GM23338 (cell line): Measurements from ENCODE around the gene PRR33. TPM values are rescaled to one million over a fixed set of nuclear protein-coding genes. Genes with fewer than 3 reads are reported as not detected.

Experiments
- ATAC-seq: fragments of 200-7000 bp; cut with Tn5 transposase; 3 replicates; pipeline ENCODE4 v1.9.1; 2020
- DNase-seq: peaks from one replicate; pipeline ENCODE4 v3.0.0-alpha.2; 2015; ENCODE audit warnings: low spot score
- H2AFZ ChIP-seq: fragments of 200-600 bp; sonication (generic); 2 replicates; pipeline ENCODE4 v1.8.0; 2016; ENCODE audit warnings: antibody characterized with exemption, mild to moderate bottlenecking, moderate library complexity
- H3F3A ChIP-seq: fragments of 200-600 bp; sonication (generic); replicated peaks from 2 replicates; pipeline ENCODE4 v1.8.0; 2017; ENCODE audit warnings: antibody characterized with exemption, mixed run types, low read depth
- H3K27ac ChIP-seq: fragments of 200-600 bp; sonication (generic); 2 replicates; pipeline ENCODE4 v1.6.1; 2016; ENCODE audit warnings: low read depth
- H3K27me3 ChIP-seq: fragments of 200-600 bp; sonication (generic); 2 replicates; pipeline ENCODE4 v1.8.0; 2016; ENCODE audit warnings: mild to moderate bottlenecking, mixed run types, moderate library complexity; ENCODE audit not compliant: insufficient read depth
- H3K36me3 ChIP-seq: fragments of 200-600 bp; sonication (generic); 2 replicates; pipeline ENCODE4 v1.8.0; 2016; ENCODE audit warnings: mild to moderate bottlenecking; ENCODE audit not compliant: insufficient read depth
- H3K4me1 ChIP-seq: fragments of 200-600 bp; sonication (generic); 2 replicates; pipeline ENCODE4 v1.8.0; 2016; ENCODE audit warnings: mild to moderate bottlenecking, moderate library complexity; ENCODE audit not compliant: insufficient read depth
- H3K4me2 ChIP-seq: fragments of 200-600 bp; sonication (generic); 2 replicates; pipeline ENCODE4 v1.7.1; 2017; ENCODE audit warnings: mixed run types
- H3K4me3 ChIP-seq: fragments of 200-600 bp; sonication (generic); 2 replicates; pipeline ENCODE4 v1.6.1; 2016; ENCODE audit warnings: mixed run types
- H3K79me2 ChIP-seq: fragments of 200-600 bp; sonication (generic); replicated peaks from 2 replicates; pipeline ENCODE4 v1.8.0; 2017; ENCODE audit warnings: mild to moderate bottlenecking; ENCODE audit not compliant: insufficient read depth
- H3K9me2 ChIP-seq: fragments of 200-600 bp; sonication (generic); 2 replicates; pipeline ENCODE4 v1.8.0; 2017; ENCODE audit not compliant: insufficient read depth
- H4K20me1 ChIP-seq: fragments of 200-600 bp; sonication (generic); replicated peaks from 2 replicates; pipeline ENCODE4 v1.8.0; 2017; ENCODE audit warnings: mild to moderate bottlenecking; ENCODE audit not compliant: insufficient read depth
- H3K27ac Mint-ChIP-seq: 2 replicates; pipeline ENCODE4 v1.8.0; 2020; ENCODE audit warnings: inconsistent platforms, mild to moderate bottlenecking, moderate library complexity, mixed read lengths
- H3K27me3 Mint-ChIP-seq: 3 replicates; pipeline ENCODE4 v1.8.0; 2022; ENCODE audit warnings: low read depth, mild to moderate bottlenecking, moderate library complexity, mixed read lengths, inconsistent platforms; ENCODE audit not compliant: insufficient read depth, poor library complexity
- H3K36me3 Mint-ChIP-seq: 3 replicates; pipeline ENCODE4 v1.8.0; 2021; ENCODE audit warnings: low read depth, mild to moderate bottlenecking, inconsistent platforms, moderate library complexity, mixed read lengths
- H3K4me1 Mint-ChIP-seq: 3 replicates; pipeline ENCODE4 v1.8.0; 2020; ENCODE audit warnings: mild to moderate bottlenecking, inconsistent platforms, mixed read lengths
- H3K4me3 Mint-ChIP-seq: 3 replicates; pipeline ENCODE4 v1.8.0; 2021; ENCODE audit warnings: moderate library complexity, mild to moderate bottlenecking, inconsistent platforms, mixed read lengths
- H3K9me3 Mint-ChIP-seq: 3 replicates; pipeline ENCODE4 v1.8.0; 2020; ENCODE audit warnings: moderate library complexity, mild to moderate bottlenecking, inconsistent platforms, mixed read lengths
- CREB1 ChIP-seq: fragments of 250-450 bp; sonication (Bioruptor Pico); IDR thresholded peaks from 2 replicates; pipeline ENCODE4 v1.5.0; 2020; ENCODE audit warnings: low read depth, mild to moderate bottlenecking, moderate library complexity
- EZH2phosphoT487 ChIP-seq: fragments of 200-600 bp; sonication (generic); IDR thresholded peaks from one replicate; pipeline ENCODE4 v1.8.1; 2018; ENCODE audit warnings: antibody characterized with exemption; ENCODE audit not compliant: unreplicated experiment
- JUNB ChIP-seq: IDR thresholded peaks from one replicate; pipeline ENCODE4 v1.6.1; 2016; ENCODE audit warnings: antibody characterized with exemption; ENCODE audit not compliant: unreplicated experiment
- STAT1 ChIP-seq: IDR thresholded peaks from one replicate; pipeline ENCODE4 v1.6.1; 2016; ENCODE audit warnings: antibody characterized with exemption; ENCODE audit not compliant: unreplicated experiment
- ZNF331 ChIP-seq: fragments of 250-450 bp; sonication (Bioruptor Pico); IDR thresholded peaks from 2 replicates; pipeline ENCODE4 v1.5.0; 2020; ENCODE audit warnings: low read depth, mild to moderate bottlenecking, moderate library complexity
- ZNF462 ChIP-seq: fragments of 250-450 bp; sonication (Bioruptor Pico); IDR thresholded peaks from 2 replicates; pipeline ENCODE4 v1.5.0; 2020; ENCODE audit warnings: mild to moderate bottlenecking, moderate library complexity
- polyA plus RNA-seq: library from polyadenylated mRNA; unstranded; fragments of >200 nt; fragmentation: Nextera tagmentation; extraction: Ambion mirVana; gene quantifications from 2 replicates; pipeline ENCODE4 v1.2.1, GENCODE V29; 2016
- total RNA-seq: library from RNA; depleted of rRNA; stranded (reverse); fragments of >200 nt; shearing (Covaris generic); gene quantifications from 2 replicates; pipeline ENCODE4 v1.2.3, GENCODE V29; 2014
- TF ChIP-seq, protein P1 (sequence below), 2 experiments: fragments of 200-600 bp in 1 of 2; sonication (generic) in 1 of 2; conservative IDR thresholded peaks; 2 replicates each; pipeline versions ENCODE4 v1.5.1 to v1.6.1; 2016 to 2017; ENCODE audit warnings: antibody characterized with exemption in 2 of 2, low read depth in 2 of 2, mild to moderate bottlenecking in 2 of 2, moderate library complexity in 1 of 2
- TF ChIP-seq, protein P2 (sequence below): IDR thresholded peaks from one replicate; pipeline ENCODE4 v1.6.1; 2018; ENCODE audit warnings: antibody characterized with exemption; ENCODE audit not compliant: unreplicated experiment
- TF ChIP-seq, protein P3 (sequence below): IDR thresholded peaks from 2 replicates; pipeline ENCODE4 v1.6.1; 2016; ENCODE audit warnings: antibody characterized with exemption

Gene PRR33
- total and polyA plus RNA-seq, 2 experiments from 2014 or later, result not detected

- no peaks in the 10 kb centered on the region for H3K36me3 ChIP-seq
- H3F3A ChIP-seq, result no peaks in the 10 kb centered on the region
- no peaks in the 10 kb centered on the region for H3K4me1 ChIP-seq
- no peak for DNase-seq
- H2AFZ ChIP-seq, result no peak overlapping the region
- no peak overlapping the region for H3K27ac ChIP-seq
- Mint-ChIP-seq H3K27ac (no peak overlapping the region), H3K9me3 (no peaks in the 10 kb centered on the region), H3K4me3 (no peak overlapping the region), H3K4me1 (no peaks in the 10 kb centered on the region), H3K27me3 (peaks cover 8% of the 10 kb centered on the region), H3K36me3 (no peaks in the 10 kb centered on the region)
- no peaks in the 10 kb centered on the region for H4K20me1 ChIP-seq
- no peak for TF ChIP-seq ZNF462 (CRISPR knock-in tag)
- H3K4me3 ChIP-seq, result no peak overlapping the region
- no peak for ATAC-seq
- no peak overlapping the region for H3K4me2 ChIP-seq
- H3K27me3 ChIP-seq, result no peaks in the 10 kb centered on the region
- H3K79me2 ChIP-seq, result no peaks in the 10 kb centered on the region
- no peaks in the 10 kb centered on the region for H3K9me2 ChIP-seq
Observed at GRCh38 chr11:1888811-1889210, 2.9 kb downstream of the PRR33 start.

GRCh38 chr11:1888347-1888753 lies 3.3 kb downstream of the PRR33 start:
- Histone ChIP-seq H3F3A (no peaks in the 10 kb centered on the region), H3K4me1 (no peaks in the 10 kb centered on the region), H3K4me2 (no peak overlapping the region), H2AFZ (no peak overlapping the region), H3K79me2 (no peaks in the 10 kb centered on the region), H4K20me1 (no peaks in the 10 kb centered on the region), H3K36me3 (no peaks in the 10 kb centered on the region), H3K27ac (no peak overlapping the region), H3K9me2 (no peaks in the 10 kb centered on the region), H3K4me3 (no peak overlapping the region), H3K27me3 (no peaks in the 10 kb centered on the region)
- Mint-ChIP-seq H3K27me3 (peaks cover 8% of the 10 kb centered on the region), H3K36me3 (no peaks in the 10 kb centered on the region), H3K9me3 (no peaks in the 10 kb centered on the region), H3K4me1 (no peaks in the 10 kb centered on the region), H3K27ac (no peak overlapping the region), H3K4me3 (no peak overlapping the region)
- DNase-seq (no peak), ATAC-seq (no peak)
- TF ChIP-seq ZNF331 (no peak), EZH2phosphoT487 (no peak), CREB1 (CRISPR knock-in tag) (no peak), STAT1 (no peak), JUNB (no peak)
- TF ChIP-seq, protein P1, sequence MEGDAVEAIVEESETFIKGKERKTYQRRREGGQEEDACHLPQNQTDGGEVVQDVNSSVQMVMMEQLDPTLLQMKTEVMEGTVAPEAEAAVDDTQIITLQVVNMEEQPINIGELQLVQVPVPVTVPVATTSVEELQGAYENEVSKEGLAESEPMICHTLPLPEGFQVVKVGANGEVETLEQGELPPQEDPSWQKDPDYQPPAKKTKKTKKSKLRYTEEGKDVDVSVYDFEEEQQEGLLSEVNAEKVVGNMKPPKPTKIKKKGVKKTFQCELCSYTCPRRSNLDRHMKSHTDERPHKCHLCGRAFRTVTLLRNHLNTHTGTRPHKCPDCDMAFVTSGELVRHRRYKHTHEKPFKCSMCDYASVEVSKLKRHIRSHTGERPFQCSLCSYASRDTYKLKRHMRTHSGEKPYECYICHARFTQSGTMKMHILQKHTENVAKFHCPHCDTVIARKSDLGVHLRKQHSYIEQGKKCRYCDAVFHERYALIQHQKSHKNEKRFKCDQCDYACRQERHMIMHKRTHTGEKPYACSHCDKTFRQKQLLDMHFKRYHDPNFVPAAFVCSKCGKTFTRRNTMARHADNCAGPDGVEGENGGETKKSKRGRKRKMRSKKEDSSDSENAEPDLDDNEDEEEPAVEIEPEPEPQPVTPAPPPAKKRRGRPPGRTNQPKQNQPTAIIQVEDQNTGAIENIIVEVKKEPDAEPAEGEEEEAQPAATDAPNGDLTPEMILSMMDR (conservative IDR thresholded peaks at IDR 0.05; ENCODE audit: low read depth in 2 of 2), result no peak
- TF ChIP-seq, protein P2, sequence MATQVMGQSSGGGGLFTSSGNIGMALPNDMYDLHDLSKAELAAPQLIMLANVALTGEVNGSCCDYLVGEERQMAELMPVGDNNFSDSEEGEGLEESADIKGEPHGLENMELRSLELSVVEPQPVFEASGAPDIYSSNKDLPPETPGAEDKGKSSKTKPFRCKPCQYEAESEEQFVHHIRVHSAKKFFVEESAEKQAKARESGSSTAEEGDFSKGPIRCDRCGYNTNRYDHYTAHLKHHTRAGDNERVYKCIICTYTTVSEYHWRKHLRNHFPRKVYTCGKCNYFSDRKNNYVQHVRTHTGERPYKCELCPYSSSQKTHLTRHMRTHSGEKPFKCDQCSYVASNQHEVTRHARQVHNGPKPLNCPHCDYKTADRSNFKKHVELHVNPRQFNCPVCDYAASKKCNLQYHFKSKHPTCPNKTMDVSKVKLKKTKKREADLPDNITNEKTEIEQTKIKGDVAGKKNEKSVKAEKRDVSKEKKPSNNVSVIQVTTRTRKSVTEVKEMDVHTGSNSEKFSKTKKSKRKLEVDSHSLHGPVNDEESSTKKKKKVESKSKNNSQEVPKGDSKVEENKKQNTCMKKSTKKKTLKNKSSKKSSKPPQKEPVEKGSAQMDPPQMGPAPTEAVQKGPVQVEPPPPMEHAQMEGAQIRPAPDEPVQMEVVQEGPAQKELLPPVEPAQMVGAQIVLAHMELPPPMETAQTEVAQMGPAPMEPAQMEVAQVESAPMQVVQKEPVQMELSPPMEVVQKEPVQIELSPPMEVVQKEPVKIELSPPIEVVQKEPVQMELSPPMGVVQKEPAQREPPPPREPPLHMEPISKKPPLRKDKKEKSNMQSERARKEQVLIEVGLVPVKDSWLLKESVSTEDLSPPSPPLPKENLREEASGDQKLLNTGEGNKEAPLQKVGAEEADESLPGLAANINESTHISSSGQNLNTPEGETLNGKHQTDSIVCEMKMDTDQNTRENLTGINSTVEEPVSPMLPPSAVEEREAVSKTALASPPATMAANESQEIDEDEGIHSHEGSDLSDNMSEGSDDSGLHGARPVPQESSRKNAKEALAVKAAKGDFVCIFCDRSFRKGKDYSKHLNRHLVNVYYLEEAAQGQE, result no peak
- TF ChIP-seq, protein P3, sequence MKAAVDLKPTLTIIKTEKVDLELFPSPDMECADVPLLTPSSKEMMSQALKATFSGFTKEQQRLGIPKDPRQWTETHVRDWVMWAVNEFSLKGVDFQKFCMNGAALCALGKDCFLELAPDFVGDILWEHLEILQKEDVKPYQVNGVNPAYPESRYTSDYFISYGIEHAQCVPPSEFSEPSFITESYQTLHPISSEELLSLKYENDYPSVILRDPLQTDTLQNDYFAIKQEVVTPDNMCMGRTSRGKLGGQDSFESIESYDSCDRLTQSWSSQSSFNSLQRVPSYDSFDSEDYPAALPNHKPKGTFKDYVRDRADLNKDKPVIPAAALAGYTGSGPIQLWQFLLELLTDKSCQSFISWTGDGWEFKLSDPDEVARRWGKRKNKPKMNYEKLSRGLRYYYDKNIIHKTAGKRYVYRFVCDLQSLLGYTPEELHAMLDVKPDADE, result no peak
